Activated CD8-positive, alpha-beta memory T cell treated with anti-CD3 and anti-CD28 coated beads, Interleukin-2, amount 50 U/mL, for 48 hours (primary cell): Measurements from ENCODE around the gene LRRC14B.
A peak's percentile ranks its signal among the peaks of the same experiment; 100 is the strongest.

ENCODE experiments used
- DNase-seq: peaks from one replicate; pipeline ENCODE4 v3.0.0-alpha.2; 2020

LRRC14B gene

GRCh38 chr5:191036-191948 lies at the start of gene LRRC14B:
LRRC14B (plus strand) TSS chr5:191495; CDS start chr5:191539, 44 bp downstream.
- DNase-seq: peak; percentile 59

GRCh38 chr5:141761-142160 lies 49.5 kb upstream of the LRRC14B start:
- DNase-seq: no peak

- no peak for DNase-seq
These were observed 49.0 kb upstream of the LRRC14B start for GRCh38 chr5:142246-142810.

DNA sequence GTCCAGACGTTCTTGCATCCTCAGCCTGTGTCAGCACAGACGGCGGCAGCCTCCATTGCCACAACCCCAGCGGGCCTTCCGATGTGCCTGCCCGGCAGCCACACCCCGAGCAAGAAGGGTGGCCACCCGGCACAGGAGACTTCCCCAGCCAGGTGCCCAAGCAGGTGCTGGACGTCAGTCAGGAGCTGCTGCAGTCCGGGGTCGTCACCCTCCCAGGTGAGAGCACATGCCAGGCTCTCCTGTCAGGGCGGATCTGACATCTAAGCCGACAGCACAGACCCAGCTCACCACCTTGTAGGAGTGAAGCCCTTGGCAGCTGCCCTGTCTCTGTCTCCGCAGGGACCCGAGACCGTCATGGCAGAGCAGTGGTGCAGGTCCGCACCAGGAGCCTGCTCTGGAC lies 48.3 kb upstream of the LRRC14B start:
- no peak for DNase-seq

DNA sequence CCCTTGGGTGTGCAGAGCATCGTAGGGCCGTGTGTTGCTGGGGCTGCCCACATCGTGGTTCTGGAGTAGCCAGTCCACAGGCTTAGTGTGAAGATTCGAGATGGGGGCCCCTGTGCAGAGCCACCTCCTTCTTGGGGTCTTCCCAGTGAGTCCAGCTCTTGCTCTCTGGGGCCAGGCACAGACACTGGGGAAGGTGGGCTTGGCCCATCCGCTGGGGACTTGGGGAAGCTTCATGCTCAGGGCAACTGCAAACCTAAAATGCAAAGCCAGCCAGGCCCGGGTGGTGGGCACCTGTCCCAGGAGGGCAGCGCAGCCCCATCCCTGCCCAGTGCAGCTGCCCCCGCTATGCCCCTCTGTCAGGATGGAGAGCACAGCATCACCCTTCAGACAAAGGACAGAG lies 46.4 kb upstream of the LRRC14B start:
- DNase-seq: no peak

GRCh38 chr5:145585-146323 lies 45.5 kb upstream of the LRRC14B start:
- no peak for DNase-seq

GRCh38 chr5:147751-148150 lies 43.5 kb upstream of the LRRC14B start:
- no peak for DNase-seq

GRCh38 chr5:149745-150485 lies 41.4 kb upstream of the LRRC14B start:
- no peak for DNase-seq

DNA sequence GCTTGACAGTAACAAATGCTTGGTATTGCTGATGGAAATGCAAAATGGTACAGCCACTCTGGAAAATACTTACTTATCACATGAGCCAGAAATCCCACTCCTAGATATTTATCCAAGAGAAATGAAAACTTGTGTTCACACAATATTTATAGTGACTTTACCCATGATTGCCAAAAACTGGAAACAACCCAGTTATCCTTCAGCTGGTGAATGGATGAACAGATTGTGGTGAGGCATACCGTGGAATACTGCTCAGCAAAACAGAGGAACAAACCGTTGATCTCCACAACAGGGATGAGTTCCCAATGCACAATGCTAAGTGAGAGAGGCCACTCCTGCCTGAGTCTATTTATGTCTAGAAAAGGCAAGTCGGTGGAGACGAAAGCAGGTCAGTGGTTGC lies 40.5 kb upstream of the LRRC14B start:
- DNase-seq: peak; percentile 4

GRCh38 chr5:152077-152476 lies 39.2 kb upstream of the LRRC14B start:
- DNase-seq: no peak

GRCh38 chr5:153256-153655 lies 38.0 kb upstream of the LRRC14B start:
- DNase-seq: peak; percentile 13

DNA sequence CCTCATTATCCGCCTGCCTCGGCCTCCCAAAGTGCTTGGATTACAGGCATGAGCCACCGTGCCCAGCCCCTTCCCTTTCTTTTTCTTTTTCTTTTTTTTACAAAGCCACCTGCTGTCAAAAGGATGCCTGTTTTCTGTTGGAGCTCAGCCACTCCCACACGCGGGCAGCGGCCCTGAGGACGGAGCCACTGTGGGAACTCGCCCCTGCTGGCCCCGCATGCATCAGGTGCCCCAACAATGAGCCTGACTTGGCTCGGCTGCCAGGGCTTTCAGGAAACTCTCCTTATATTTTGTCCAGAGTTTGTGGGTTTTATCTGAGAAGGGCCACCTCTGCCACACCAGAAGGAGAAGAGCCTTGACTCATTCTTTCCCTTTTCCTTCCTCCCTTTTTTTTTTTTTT lies 37.1 kb upstream of the LRRC14B start:
- no peak for DNase-seq

GRCh38 chr5:154826-155225 lies 36.5 kb upstream of the LRRC14B start:
- DNase-seq: peak; percentile 23

DNA sequence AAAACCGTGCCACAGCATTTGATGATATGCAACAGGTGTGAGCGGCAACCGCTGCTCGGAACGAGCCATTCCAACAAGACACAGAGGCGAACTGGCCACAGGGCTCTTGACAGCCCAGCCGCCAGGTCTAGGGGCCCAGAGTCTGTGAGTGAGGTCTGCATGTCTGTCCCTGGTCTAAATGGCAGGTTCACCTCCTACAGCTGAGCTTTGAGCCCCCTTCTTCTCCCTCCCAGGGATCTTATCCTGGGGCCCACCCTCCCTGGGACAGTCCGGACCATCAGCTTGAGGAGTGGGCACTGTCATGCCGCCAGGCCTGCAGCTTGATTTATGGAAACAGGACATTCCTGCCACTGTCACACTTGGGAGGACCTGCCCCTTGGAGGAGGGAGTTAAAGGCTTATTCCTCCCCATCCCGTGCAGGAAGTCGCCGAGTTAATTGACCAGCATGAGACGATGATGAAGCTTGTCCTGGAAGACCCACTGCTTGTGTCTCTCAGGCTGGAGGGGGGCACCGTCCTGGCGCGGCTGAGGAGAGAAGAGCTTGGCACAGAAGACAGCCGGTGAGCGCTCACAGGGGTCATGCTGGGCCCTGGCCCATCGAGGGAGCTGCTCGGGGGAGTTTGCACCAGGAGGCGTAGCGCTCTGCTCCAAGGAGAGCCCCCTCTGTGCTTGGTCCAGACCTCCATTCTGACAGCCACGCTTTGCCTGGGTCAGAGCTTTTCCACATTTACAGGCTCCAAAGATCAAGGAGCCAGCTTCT lies 35.5 kb upstream of the LRRC14B start:
- DNase-seq: peak; percentile 26

GRCh38 chr5:156411-157072 lies 34.8 kb upstream of the LRRC14B start:
- DNase-seq: peak; percentile 40

DNA sequence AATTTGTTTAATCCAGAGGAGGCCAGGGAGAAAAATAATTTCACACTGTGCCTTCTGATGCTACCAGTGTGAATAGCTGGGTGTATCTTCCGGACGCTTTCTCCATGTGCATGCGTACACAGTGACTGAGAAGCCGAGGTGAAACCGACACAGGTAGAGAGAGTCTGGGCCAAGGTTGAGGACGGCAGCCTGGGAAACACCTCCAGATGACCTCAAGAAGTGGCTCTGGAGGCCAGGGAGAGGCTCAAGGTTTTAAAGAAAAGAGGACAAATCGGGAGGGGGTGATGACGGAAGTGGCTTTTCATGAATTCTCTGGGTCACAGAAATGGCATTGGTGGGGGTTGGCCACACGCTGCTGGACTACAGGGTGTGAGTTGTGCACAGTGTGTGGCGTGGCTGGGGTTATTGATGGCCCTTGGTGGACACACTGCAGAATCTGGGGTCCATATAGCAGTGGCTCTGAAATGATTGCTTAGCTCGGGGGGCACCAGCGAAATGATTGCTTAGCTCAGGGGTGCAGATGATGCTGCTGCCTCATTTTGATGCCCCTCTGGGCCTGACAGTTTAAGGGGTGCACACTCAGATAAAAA lies 34.1 kb upstream of the LRRC14B start:
- peak; percentile 20 for DNase-seq

GRCh38 chr5:157801-158200 lies 33.5 kb upstream of the LRRC14B start:
- peak; percentile 28 for DNase-seq

GRCh38 chr5:158807-159447 lies 32.4 kb upstream of the LRRC14B start:
- peak; percentile 20 for DNase-seq

DNA sequence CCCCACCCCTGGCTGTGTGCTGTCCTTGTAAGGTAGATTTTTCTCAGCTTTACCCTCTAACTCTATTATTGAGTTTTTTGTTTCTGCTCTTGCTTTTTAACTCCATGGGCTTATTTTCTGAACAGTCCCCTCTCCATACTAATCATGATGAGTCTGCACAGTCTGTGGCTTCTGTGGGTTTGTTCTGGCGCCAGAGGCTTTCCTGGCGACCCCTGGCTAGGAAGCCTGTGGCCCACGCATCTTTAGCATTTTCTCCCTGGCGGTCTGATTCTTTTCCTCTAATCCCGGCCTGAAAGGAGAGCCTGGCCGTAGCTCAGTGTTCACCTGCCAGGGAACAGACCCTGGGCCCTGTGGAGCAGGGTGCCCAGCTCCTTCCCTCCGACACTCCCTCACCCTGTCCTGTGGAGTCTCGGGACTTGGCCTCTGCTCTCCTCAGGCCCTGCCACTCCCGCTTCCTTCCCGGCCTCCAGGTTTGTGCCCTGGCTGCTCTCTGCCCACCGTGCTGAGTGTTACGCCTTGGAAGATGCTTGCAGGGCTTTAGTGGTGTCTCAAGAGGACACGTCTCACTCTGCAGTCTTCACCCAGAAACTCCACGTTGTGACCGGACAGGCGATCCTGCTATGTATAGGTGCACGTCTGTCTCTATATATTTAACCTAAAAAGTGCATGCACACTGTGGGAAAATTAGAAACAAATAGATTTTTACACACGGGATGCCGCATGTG lies 31.7 kb upstream of the LRRC14B start:
- DNase-seq: peak; percentile 17

GRCh38 chr5:160173-160510 lies 31.2 kb upstream of the LRRC14B start:
- DNase-seq: peak; percentile 32
